ENCODE results near the gene CLTC.

- TF ChIP-seq CTCF (IDR thresholded peaks at IDR 0.05 in 4 of 5, conservative IDR thresholded peaks at IDR 0.05 in 1 of 5) (peak in 2 of 5 experiments; percentile 17 to 19), POLR2A (IDR thresholded peaks at IDR 0.05) (peak; percentile 93 to 97)
Measured at GRCh38 chr17:59619298-59620063, at the start of gene CLTC.

All from gastrocnemius medialis (tissue), 4 donors.